22Rv1 (cell line): Measurements from ENCODE around the gene TOMM7.

ENCODE experiments used
- H3K27ac ChIP-seq: fragments of 450-650 bp; 2 replicates; pipeline ENCODE4 v1.5.1; 2017
- CTCF ChIP-seq: fragments of 450-650 bp; IDR thresholded peaks from 2 replicates; pipeline ENCODE4 v1.5.1; 2017; ENCODE audit warnings: mild to moderate bottlenecking
- ZFX ChIP-seq: fragments of 450-650 bp; IDR thresholded peaks from 2 replicates; pipeline ENCODE4 v1.6.1; 2017; ENCODE audit warnings: antibody characterized with exemption, borderline replicate concordance

The TOMM7 gene

DNA sequence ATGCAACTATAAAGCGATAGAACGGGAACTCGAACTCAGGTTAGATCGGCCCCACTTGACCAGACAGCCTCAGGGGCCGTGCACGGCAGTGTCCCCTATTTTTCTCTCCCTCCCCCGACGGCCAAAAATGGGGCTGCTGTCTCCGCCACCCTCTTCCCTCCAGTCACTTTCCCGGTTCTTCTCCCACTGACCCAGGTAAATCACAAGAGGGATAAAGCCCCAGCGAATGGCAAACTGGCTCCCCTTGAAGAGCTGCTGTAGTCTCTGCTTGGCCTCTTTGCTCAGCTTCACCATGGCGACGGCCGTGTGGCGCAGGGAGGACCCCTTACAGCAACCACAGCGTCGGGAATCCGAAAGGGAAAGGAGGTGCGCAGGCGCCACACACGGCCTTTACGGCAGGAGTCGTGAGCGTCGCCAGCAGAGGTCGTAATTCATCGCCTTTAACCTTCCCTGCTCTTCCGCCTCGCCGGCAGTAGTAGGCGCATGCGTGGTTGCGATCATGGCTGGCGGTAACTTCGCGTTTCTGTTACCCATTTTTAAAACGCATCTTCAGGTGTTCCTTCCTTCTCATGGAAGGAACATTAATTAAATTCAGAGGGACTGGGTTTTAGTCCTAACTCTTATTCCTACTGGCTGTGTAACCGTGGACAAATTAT lies at the start of gene TOMM7:
TSS of gene TOMM7 (minus strand) at position 364 of the 656 bp plus-strand sequence. CDS start at position 294, 70 bp downstream.
- peak within 1 kb of the TSS; percentile 57 for H3K27ac ChIP-seq
- TF ChIP-seq ZFX (no peak), CTCF (peak; percentile 43)

GRCh38 chr7:22872096-22872807 lies 49.6 kb upstream of the TOMM7 start:
- no peak overlapping the region for H3K27ac ChIP-seq
- TF ChIP-seq CTCF, result no peak
- TF ChIP-seq ZFX, result no peak

DNA sequence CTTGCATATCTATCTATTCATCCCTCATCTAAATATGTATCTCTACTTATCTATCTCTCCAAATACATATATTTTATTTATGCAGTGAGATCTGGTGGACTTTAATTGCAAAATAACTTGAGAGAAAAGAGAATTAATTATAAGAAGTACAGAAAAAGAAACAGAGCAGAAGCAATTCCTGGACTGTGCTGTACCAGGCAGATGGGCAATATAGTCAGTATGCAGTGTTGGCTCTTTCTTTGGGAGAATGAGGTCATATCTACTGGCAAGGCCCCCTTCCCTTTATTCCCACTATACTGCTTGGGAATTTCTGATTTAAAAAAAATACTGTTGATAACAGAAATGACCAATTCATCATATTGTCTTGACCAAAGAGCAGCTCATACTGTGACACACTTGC lies 49.0 kb upstream of the TOMM7 start:
- TF ChIP-seq ZFX (no peak), CTCF (no peak)
- no peak overlapping the region for H3K27ac ChIP-seq

DNA sequence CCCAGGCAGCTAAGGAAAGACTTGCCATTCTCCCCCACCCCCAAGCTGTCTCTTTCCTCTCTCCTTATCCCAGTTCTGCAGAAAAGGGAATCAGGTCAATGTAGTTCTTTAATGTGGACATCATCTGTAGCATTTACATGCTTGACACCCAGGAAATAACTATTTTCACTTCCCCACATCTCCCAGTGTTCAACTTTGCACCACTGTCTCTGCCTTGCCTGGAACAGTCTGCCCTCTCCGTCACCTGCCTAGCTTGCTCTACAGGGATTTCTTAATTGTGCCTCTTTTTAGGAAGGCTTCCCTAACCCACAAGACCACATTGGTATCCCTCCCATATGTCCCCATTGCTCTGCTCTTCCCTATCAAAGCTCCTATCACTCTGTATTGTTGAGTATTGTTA lies 45.9 kb upstream of the TOMM7 start:
- no peak for TF ChIP-seq CTCF
- no peak for TF ChIP-seq ZFX
- no peak overlapping the region for H3K27ac ChIP-seq

DNA sequence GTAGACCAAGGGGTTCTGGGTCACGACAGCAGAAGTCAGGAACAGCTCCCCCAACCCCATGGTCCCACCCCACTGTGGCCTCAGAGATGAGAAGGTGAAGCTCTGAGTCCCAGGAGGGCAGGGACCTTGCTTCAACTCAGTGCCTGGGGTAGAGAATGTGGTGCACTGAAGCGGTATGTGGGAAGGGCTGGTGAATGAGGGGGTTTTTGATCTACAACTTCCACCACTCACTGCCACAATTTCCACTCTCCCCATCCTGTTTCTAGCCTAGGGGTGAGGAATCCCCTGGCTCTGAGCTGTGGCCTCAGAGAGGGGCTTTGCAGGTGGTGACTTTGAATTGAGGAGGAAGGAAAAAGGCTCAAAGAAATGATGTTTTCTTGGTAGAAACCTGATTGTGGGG lies 44.9 kb upstream of the TOMM7 start:
- TF ChIP-seq CTCF (no peak), ZFX (no peak)
- H3K27ac ChIP-seq, result no peak overlapping the region

DNA sequence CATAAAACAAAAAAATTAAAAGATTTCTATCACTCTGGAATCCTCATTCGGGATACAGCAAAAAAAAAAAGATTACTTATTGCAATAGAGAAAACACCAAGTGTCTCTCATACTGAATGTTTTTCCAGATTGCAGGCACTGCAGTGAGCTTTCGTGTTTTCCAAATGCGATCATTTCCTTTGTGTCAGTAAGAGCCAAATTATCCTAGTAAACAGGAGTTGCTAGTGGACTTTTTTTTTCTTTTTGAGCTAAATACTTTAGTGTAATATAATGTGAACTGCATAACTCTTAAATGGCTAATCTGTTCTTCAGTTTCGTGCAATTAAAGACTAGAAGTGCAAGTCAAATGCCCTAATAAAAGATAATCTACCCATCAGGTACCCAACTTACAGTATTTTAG lies 44.4 kb upstream of the TOMM7 start:
- H3K27ac ChIP-seq, result no peak overlapping the region
- TF ChIP-seq CTCF (no peak), ZFX (no peak)

DNA sequence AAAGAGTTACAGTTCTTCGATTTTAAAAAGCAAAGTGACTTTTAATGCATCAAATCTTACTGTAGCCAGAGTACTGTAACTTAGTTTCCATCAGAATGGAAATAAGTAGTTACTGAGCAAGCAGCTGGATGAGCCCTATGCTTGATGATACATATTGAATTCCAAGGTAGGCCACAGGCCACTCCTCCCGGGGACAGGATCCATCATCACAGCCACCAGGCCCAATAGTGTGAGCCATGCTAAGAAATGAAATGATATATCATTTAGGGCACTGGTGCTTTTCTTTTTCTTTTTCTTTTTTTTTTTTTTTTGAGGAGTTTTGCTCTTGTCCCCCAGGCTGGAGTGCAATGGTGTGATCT lies 42.9 kb upstream of the TOMM7 start:
- H3K27ac ChIP-seq, result no peak overlapping the region
- TF ChIP-seq ZFX (no peak), CTCF (no peak)
